Naive thymus-derived CD4-positive, alpha-beta T cell (primary cell): ENCODE data around the gene FCRLB. TPM values are rescaled to one million over a fixed set of nuclear protein-coding genes. Genes with fewer than 3 reads are reported as not detected.

Source experiments
- ATAC-seq: fragments of 150-1000 bp; cut with Tn5 transposase; 2 replicates; pipeline ENCODE4 v1.10.0; 2021; ENCODE audit warnings: mild to moderate bottlenecking, moderate library complexity
- CTCF ChIA-PET: fragments of 350-600 bp; sonication (Branson Sonifier 250); formaldehyde crosslinking; loops from one replicate; lab custom pipeline; 2021; ENCODE audit warnings: antibody characterized with exemption; lab: Charles Lee
- POLR2A ChIA-PET: fragments of 350-600 bp; sonication (Branson Sonifier 250); formaldehyde crosslinking; loops from one replicate; lab custom pipeline; 2021; ENCODE audit warnings: antibody characterized with exemption, inconsistent platforms; lab: Charles Lee
- DNase-seq, 9 donors: peaks; one replicate each; pipeline versions ENCODE4 v3.0.0 to v3.0.0-alpha.2; 2020 to 2022; ENCODE audit warnings: mixed read lengths in 1 of 9
- H3K27ac ChIP-seq: one replicate; pipeline ENCODE4 v1.7.0; 2013; ENCODE audit warnings: mild to moderate bottlenecking, low read depth, low read length, moderate library complexity
- H3K27me3 ChIP-seq, 2 donors: one replicate each; pipeline ENCODE4 v1.7.0; 2013; ENCODE audit warnings: low read length in 2 of 2, mild to moderate bottlenecking in 2 of 2, moderate library complexity in 2 of 2; ENCODE audit not compliant: control insufficient read depth in 2 of 2, insufficient read depth in 2 of 2
- H3K36me3 ChIP-seq, 3 experiments: 1 replicate in 2 of 3; 2 replicates in 1 of 3; pipeline ENCODE4 v1.7.0; 2013; ENCODE audit warnings: low read length in 3 of 3, mild to moderate bottlenecking in 3 of 3, moderate library complexity in 1 of 3; ENCODE audit not compliant: insufficient read depth in 3 of 3, control insufficient read depth in 2 of 3
- H3K4me1 ChIP-seq, 2 donors: one replicate each; pipeline ENCODE4 v1.7.0; 2013; ENCODE audit warnings: low read length in 2 of 2, mild to moderate bottlenecking in 2 of 2, moderate library complexity in 1 of 2; ENCODE audit not compliant: control insufficient read depth in 2 of 2, insufficient read depth in 2 of 2
- H3K4me3 ChIP-seq: 2 replicates; pipeline ENCODE4 v1.7.0; 2013; ENCODE audit warnings: mild to moderate bottlenecking, low read length
- H3K9me3 ChIP-seq, 3 experiments: 1 replicate in 2 of 3; 2 replicates in 1 of 3; pipeline ENCODE4 v1.7.0; 2013; ENCODE audit warnings: low read length in 3 of 3; ENCODE audit not compliant: control insufficient read depth in 2 of 3
- H3K27ac Mint-ChIP-seq, 9 donors: one replicate each; pipeline ENCODE4 v1.8.0; 2020 to 2022; ENCODE audit warnings: mixed read lengths in 9 of 9, mild to moderate bottlenecking in 8 of 9, moderate library complexity in 5 of 9, inconsistent platforms in 2 of 9
- H3K27me3 Mint-ChIP-seq, 5 donors: one replicate each; pipeline ENCODE4 v1.8.0; 2021 to 2022; ENCODE audit warnings: mixed read lengths in 5 of 5, mild to moderate bottlenecking in 1 of 5
- H3K36me3 Mint-ChIP-seq, 5 donors: one replicate each; pipeline ENCODE4 v1.8.0; 2020 to 2022; ENCODE audit warnings: mixed read lengths in 5 of 5, mild to moderate bottlenecking in 3 of 5, inconsistent platforms in 1 of 5
- H3K4me1 Mint-ChIP-seq, 7 donors: one replicate each; pipeline ENCODE4 v1.8.0; 2020 to 2022; ENCODE audit warnings: mixed read lengths in 7 of 7, mild to moderate bottlenecking in 3 of 7, inconsistent platforms in 1 of 7
- H3K4me3 Mint-ChIP-seq, 10 donors: one replicate each; pipeline ENCODE4 v1.8.0; 2020 to 2022; ENCODE audit warnings: mild to moderate bottlenecking in 10 of 10, mixed read lengths in 10 of 10, moderate library complexity in 6 of 10, inconsistent platforms in 2 of 10
- H3K9me3 Mint-ChIP-seq, 11 donors: one replicate each; pipeline ENCODE4 v1.8.0; 2020 to 2022; ENCODE audit warnings: mixed read lengths in 11 of 11, mild to moderate bottlenecking in 4 of 11, inconsistent platforms in 1 of 11, moderate library complexity in 1 of 11
- intact Hi-C, 2 donors: fragments of 100-400 bp; cut with micrococcal nuclease; formaldehyde crosslinking; loops; one replicate each; pipeline ENCODE4 v1.15.1; 2023
- polyA plus RNA-seq, 2 donors: library from polyadenylated mRNA; unstranded; fragments of 300-500 nt; fragmentation: Illumina TruSeq; gene quantifications; one replicate each; pipeline ENCODE4 v1.2.3, GENCODE V29; 2021
- total RNA-seq, 6 experiments: library from RNA in 5 of 6; stranded (reverse) in 5 of 6; gene quantifications; 1 replicate in 5 of 6; 2 replicates in 1 of 6; pipeline ENCODE4 v1.2.3 and lab custom pipeline; 2021 to 2026

Gene FCRLB
- total and polyA plus RNA-seq, 7 experiments from 2014 or later, result 0.34 to 1.8 (median 0.79) TPM

DNA sequence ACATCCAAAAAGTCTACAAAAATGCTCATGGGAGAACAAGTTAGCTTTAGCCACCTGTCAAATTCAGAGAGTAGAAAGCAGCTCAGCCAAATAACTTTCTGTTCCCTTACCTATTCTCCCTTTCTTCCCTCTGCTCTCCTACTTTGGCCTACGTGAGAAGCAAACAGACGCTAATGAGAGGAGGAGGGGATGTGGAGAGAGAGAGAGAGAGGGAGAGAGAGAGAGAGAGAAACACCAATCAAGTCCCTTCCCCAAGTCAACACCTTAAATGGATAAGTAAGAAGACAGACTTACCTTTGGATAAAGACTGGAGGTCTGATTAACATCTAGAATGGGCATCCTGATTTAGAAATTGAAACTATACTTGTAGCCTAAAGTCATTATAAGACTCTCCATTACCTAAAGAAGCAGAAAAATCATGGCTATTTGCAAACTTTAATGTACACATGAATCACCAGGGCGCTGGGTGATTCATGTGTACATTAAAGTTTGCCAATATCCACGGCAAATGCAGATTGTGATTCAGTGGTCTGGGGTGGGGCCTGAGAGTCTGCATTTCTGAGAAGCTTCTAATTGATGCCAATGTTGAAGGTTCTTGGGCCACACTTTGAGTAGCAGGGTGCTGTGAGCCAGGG lies 15.1 kb downstream of the FCRLB start:
- Histone ChIP-seq H3K4me3 (no peak overlapping the region), H3K27ac (no peak overlapping the region), H3K36me3 (no peaks in the 10 kb centered on the region), H3K27me3 (no peaks in the 10 kb centered on the region), H3K9me3 (no peaks in the 10 kb centered on the region), H3K4me1 (peaks cover 4 to 25% of the 10 kb centered on the region in 2 donors)
- Mint-ChIP-seq H3K27ac (no peak overlapping the region), H3K36me3 (no peaks in the 10 kb centered on the region), H3K4me1 (peaks cover 4 to 35% (median 16%) of the 10 kb centered on the region in 7 donors), H3K27me3 (peaks cover 0 to 48% (median 5%) of the 10 kb centered on the region in 5 donors), H3K4me3 (no peak overlapping the region), H3K9me3 (no peaks in the 10 kb centered on the region)
- POLR2A ChIA-PET, result interaction anchor here (0.8 to 5.9 kb wide), 2 partner anchors 9 to 1635 kb away, joined by 3 to 60 read pairs; no protein-coding TSS in a partner anchor
- ATAC-seq, result no peak
- CTCF ChIA-PET, result interaction anchor here (2.6 to 3.8 kb wide), 2 partner anchors 10 to 249 kb away, joined by 16 to 36 read pairs; no protein-coding TSS in a partner anchor
- intact Hi-C loops, result no loop called here
- DNase-seq, result no peak

DNA sequence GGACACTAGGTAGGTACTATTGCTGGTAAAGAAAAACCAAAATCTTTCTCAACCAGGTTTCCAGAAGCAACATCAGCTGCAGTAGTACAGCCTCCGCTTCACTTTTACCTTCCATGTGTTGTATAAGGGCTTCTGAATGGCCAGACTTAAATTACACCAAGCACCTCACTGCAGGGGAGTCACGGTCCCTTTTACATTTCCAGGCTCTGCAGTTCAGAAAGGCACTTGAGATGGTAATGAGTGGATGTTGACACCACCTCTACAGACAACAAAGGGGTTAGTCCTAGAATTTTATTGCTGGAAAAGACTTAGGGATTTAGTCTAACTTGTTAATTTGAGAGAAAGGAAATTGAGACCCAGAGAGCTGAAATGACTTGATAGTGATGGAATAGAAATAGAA lies 16.3 kb downstream of the FCRLB start:
- intact Hi-C loops, result loop anchor here (1.0 to 2.0 kb wide), 2 partner anchors 10 to 91 kb away; no protein-coding TSS in a partner anchor
- CTCF ChIA-PET, result interaction anchor here (0.6 to 3.8 kb wide), 8 partner anchors 9 to 252 kb away, joined by 3 to 36 read pairs (median 8); partner anchors contain the start of gene DUSP12
- no peak overlapping the region for H3K27ac Mint-ChIP-seq
- no peaks in the 10 kb centered on the region for H3K27me3 ChIP-seq
- H3K27ac ChIP-seq, result no peak overlapping the region
- H3K36me3 Mint-ChIP-seq, result no peaks in the 10 kb centered on the region
- no peak overlapping the region for H3K4me3 ChIP-seq
- H3K27me3 Mint-ChIP-seq, result peaks cover 0 to 42% (median 5%) of the 10 kb centered on the region in 5 donors
- POLR2A ChIA-PET, result interaction anchor here (0.6 to 5.9 kb wide), 2 partner anchors 10 to 550 kb away, joined by 3 to 60 read pairs; no protein-coding TSS in a partner anchor
- H3K9me3 ChIP-seq, result no peaks in the 10 kb centered on the region
- no peak for DNase-seq
- H3K9me3 Mint-ChIP-seq, result no peaks in the 10 kb centered on the region
- H3K4me1 Mint-ChIP-seq, result peaks cover 0 to 36% (median 18%) of the 10 kb centered on the region in 7 donors
- H3K36me3 ChIP-seq, result no peaks in the 10 kb centered on the region
- H3K4me1 ChIP-seq, result peaks cover 4 to 25% of the 10 kb centered on the region in 2 donors
- ATAC-seq, result no peak
- no peak overlapping the region for H3K4me3 Mint-ChIP-seq

DNA sequence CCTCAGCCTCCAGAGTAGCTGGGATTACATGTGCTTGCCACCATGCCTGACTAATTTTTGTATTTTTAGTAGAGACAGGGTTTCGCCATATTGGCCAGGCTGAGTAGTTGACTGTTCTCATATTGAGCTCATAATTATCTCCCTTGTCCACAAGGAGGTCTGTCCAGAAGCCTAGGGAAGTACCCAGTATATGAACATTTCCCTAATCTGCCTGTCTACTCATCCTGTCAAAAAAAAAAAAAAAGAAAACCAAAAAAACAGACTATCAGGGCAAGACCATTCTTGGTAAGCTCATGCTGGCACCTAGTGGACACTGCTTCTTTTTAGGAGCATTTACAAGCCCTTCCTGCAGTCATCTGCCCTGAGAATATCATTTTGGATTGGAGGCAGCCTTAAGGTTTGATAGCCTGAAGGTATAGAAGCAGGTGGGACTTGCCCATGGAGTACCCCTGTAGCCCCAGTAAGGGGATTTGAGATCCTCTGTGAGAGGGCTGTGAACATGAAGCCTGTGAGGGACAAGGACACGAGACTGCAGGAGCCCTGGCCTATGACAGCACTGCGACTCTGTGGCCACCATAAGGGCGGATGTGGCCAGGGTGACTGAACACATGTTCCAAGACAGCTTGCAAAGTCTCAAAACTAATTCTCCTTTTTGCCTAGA lies 17.4 kb downstream of the FCRLB start:
- Mint-ChIP-seq H3K27ac (peak overlapping the region in 1 of 9 donors; percentile 74), H3K27me3 (peaks cover 0 to 36% (median 5%) of the 10 kb centered on the region in 5 donors), H3K9me3 (no peaks in the 10 kb centered on the region), H3K4me1 (peaks cover 0 to 42% (median 18%) of the 10 kb centered on the region in 7 donors), H3K4me3 (peak overlapping the region in 1 of 10 donors; percentile 28), H3K36me3 (no peaks in the 10 kb centered on the region)
- H3K4me1 ChIP-seq, result peaks cover 4 to 25% of the 10 kb centered on the region in 2 donors
- ChIA-PET CTCF (interaction anchor here (0.9 to 3.8 kb wide), 9 partner anchors 8 to 254 kb away, joined by 3 to 36 read pairs (median 8); partner anchors contain the start of gene DUSP12), POLR2A (interaction anchor here (0.6 to 5.9 kb wide), 4 partner anchors 10 to 901 kb away, joined by 3 to 60 read pairs (median 4); partner anchors contain the start of gene DUSP12)
- no peaks in the 10 kb centered on the region for H3K9me3 ChIP-seq
- H3K36me3 ChIP-seq, result no peaks in the 10 kb centered on the region
- DNase-seq (peak in 8 of 9 donors; percentile 17 to 55 (median 47)), ATAC-seq (peak; percentile 83)
- H3K4me3 ChIP-seq, result no peak overlapping the region
- no peaks in the 10 kb centered on the region for H3K27me3 ChIP-seq
- intact Hi-C loops, result loop anchor here (1.0 to 2.0 kb wide), 2 partner anchors 11 to 92 kb away; no protein-coding TSS in a partner anchor
- H3K27ac ChIP-seq, result no peak overlapping the region

DNA sequence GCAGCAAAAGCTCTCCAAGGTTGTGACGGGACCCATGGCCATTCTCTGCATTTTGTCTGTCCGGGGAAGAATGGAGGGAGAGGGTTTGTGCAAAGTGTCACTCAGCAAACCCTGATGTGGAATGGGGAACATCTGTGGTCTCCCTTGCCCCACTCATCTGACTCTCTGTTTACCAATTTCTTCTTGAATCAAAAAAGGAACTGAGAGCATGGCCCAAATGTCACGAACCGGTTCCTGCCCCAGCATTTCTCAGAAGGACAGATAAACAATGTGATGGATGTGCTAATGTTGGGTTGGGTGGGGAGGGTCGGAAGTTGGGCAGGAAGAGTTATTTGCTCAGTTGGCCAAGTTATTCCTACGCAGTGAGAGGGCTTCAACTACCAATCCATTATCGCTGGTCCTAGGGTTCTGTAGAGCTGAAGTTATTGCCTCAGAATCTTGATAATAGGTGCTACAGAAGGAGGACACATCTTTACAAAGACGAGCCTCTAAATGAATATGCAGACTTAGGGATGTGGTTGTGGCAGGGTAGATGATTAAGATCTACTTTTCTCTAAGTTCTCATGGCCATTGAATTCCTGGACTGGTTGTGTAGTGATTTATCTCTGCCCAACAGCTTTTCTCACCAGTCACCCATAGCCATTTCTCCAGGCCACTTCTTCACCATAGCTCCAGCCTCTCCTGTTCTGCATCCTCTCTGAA lies 18.7 kb downstream of the FCRLB start:
- peaks cover 0 to 52% (median 18%) of the 10 kb centered on the region in 7 donors for H3K4me1 Mint-ChIP-seq
- ATAC-seq, result peak; percentile 21
- DNase-seq, result no peak
- Histone ChIP-seq H3K27ac (no peak overlapping the region), H3K4me1 (peaks cover 4 to 25% of the 10 kb centered on the region in 2 donors), H3K36me3 (no peaks in the 10 kb centered on the region), H3K4me3 (no peak overlapping the region), H3K9me3 (no peaks in the 10 kb centered on the region), H3K27me3 (no peaks in the 10 kb centered on the region)
- intact Hi-C loops, result loop anchor here (2.0 to 5.0 kb wide), 2 partner anchors 93 to 513 kb away; partner anchors contain the start of gene TOMM40L (in 1 of the 2)
- ChIA-PET CTCF (interaction anchor here (0.6 to 3.8 kb wide), 12 partner anchors 9 to 255 kb away, joined by 3 to 36 read pairs (median 4); partner anchors contain the start of gene DUSP12), POLR2A (interaction anchor here (1.2 to 5.9 kb wide), 4 partner anchors 8 to 12 kb away, joined by 3 to 60 read pairs (median 6); partner anchors contain the start of gene DUSP12)
- H3K27ac Mint-ChIP-seq, result no peak overlapping the region
- H3K4me3 Mint-ChIP-seq, result peak overlapping the region in 1 of 10 donors; percentile 27
- no peaks in the 10 kb centered on the region for H3K9me3 Mint-ChIP-seq
- peaks cover 0 to 34% (median 5%) of the 10 kb centered on the region in 5 donors for H3K27me3 Mint-ChIP-seq
- H3K36me3 Mint-ChIP-seq, result peaks cover 0 to 3% (median 0%) of the 10 kb centered on the region in 5 donors

DNA sequence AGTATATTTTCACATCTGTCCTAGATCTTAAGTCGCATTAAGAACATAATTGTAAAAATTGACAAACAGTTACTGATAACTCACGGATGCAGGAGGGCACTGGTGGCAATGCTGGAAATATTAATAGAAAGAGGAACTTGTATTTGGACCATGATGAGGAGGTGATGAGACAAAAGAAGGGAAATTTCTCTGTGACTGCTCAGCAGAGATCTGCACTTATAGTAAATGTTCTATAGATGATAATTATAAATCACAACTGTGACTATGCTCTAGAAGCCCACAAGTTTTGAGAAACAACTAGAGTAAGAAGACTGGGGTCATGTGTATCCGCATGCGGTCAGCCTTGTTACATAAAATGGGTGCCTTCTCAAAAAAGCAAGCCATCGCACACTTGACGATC lies 19.6 kb downstream of the FCRLB start:
- Histone ChIP-seq H3K36me3 (no peaks in the 10 kb centered on the region), H3K4me1 (peaks cover 4 to 25% of the 10 kb centered on the region in 2 donors), H3K4me3 (no peak overlapping the region), H3K27me3 (no peaks in the 10 kb centered on the region), H3K27ac (no peak overlapping the region), H3K9me3 (no peaks in the 10 kb centered on the region)
- ChIA-PET CTCF (interaction anchor here (1.0 to 3.6 kb wide), 7 partner anchors 9 to 258 kb away, joined by 3 to 18 read pairs (median 4); no protein-coding TSS in a partner anchor), POLR2A (interaction anchor here (1.7 kb wide), 1 partner anchor 9 kb away, joined by 6 read pairs; the partner anchor contains the start of gene DUSP12)
- no peaks in the 10 kb centered on the region for H3K9me3 Mint-ChIP-seq
- H3K27ac Mint-ChIP-seq, result no peak overlapping the region
- H3K36me3 Mint-ChIP-seq, result peaks cover 0 to 3% (median 0%) of the 10 kb centered on the region in 5 donors
- H3K4me1 Mint-ChIP-seq, result peaks cover 0 to 57% (median 18%) of the 10 kb centered on the region in 7 donors
- ATAC-seq (no peak), DNase-seq (no peak)
- intact Hi-C loops, result loop anchor here (1.0 to 5.0 kb wide), 6 partner anchors 15 to 514 kb away; partner anchors contain the start of gene TOMM40L (in 1 of the 2)
- H3K4me3 Mint-ChIP-seq, result no peak overlapping the region
- peaks cover 0 to 32% (median 5%) of the 10 kb centered on the region in 5 donors for H3K27me3 Mint-ChIP-seq
